Fibroblast of skin of left biceps (primary cell): Measurements from ENCODE around the gene IFNLR1.
"Not testable (repeated sequence)": the region's sequence is repeated elsewhere in the genome, so short reads cannot be mapped to it uniquely, and the experiment has no call there.

Experiments used
- DNase-seq, 2 experiments: peaks; one replicate each; pipeline ENCODE4 v3.0.0-alpha.2; 2013; ENCODE audit warnings: low read depth in 2 of 2

The IFNLR1 gene

GRCh38 chr1:24186993-24187790, at the start of gene IFNLR1:
Gene IFNLR1, minus strand, starts transcription at chr1:24187289. Its CDS starts 41 bp downstream, at chr1:24187248.
- no peak for DNase-seq

- DNase-seq, result no peak
Measured at GRCh38 chr1:24235921-24236788, 49.1 kb upstream of the IFNLR1 start.

DNA sequence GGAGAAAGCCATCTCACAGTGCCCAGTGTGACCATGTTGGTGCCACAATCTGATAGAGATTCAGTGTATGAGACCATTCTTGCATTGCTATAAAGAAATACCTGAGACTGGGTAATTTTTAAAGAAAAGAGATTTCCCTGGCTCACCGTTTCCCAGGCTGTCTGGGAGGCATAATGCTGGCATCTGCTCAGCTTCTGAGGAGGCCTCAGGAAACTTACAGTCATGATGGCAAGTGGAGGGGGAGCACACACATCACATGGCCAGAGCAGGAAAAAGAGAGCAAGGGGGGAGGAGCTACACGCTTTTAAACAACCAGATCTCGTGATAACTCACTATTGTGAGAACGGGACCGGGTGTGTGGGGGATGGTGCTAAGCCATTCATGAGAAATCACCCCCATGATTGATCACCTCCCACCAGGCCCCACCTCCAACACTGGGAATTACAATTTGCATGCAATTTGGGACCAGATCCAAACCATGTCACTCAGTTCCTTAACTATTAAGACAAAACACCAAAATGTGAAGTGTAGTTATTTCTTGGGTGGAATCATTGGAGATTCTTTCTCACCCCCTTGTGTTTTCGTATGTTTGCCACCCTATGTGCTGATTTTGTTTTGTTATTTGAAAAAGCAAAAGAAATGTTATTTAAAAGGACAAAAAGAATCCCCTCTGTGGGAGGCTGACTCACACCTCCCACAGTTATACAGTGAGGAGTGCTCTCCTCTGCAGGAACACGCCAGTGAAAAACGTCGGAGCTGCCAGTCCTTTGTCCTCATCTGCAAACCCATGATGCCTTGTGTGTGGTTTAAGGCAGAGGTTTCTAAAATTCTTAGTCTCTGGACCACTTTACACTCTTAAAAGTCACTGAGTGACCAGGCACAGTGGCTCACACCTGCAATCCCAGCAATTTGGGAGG, 46.9 kb upstream of the IFNLR1 start:
- no peak for DNase-seq

DNA sequence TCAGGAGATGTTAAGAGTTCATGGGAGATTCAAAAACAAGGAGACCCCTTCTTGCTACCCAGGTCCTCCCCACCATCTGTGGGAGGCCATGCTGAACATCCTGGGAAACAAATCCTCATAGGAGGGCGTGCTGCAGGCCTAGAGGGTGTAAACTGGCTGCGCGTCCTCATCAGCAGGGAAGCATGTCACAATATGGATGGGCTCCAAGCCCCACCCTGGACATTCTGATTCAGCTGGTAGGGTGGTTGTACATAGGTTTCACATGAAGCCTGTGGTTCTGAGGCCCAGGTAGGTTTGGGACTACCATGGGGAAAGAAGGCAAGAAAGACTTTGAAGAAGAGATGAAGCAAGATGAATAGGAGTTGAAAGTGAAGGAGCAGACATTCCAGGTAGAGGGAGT, 44.6 kb upstream of the IFNLR1 start:
- DNase-seq, result no peak

DNA sequence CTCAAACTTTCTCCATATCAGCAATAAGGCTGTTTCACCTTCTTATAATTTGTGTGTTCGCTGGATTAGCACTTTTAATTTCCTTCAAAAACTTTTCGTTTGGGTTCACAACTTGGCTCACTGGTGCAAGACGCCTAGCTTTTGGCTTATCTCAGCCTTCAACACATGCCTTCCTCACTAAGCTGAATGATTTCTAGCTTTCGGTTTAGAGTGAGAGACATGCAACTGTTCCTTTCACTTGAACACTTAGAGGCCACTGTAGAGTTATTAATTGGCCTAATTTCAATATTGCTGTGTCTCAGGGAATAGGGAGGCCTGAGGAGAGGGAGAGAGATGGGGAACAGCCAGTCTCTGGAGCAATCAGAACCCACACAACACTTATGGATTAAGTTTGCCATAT, 41.2 kb upstream of the IFNLR1 start:
- no peak for DNase-seq

DNA sequence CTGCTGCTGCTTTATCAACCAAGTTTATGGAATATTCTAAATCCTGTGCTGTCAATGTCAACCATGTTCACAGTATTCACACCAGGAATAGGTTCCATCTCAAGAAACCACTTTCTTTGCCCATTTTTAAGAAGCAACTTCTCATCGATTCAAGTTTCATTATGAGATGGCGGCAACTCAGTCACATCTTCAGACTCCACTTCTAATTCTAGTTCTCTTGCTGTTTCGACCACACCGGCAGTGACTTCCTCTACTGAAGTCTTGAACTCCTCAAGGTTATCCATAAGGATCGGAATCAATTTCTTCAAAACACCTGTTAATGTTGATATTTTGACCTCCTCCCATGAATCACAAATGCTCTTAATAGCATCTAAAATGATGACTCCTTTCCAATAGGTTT, 39.7 kb upstream of the IFNLR1 start:
- DNase-seq, result no peak

DNA sequence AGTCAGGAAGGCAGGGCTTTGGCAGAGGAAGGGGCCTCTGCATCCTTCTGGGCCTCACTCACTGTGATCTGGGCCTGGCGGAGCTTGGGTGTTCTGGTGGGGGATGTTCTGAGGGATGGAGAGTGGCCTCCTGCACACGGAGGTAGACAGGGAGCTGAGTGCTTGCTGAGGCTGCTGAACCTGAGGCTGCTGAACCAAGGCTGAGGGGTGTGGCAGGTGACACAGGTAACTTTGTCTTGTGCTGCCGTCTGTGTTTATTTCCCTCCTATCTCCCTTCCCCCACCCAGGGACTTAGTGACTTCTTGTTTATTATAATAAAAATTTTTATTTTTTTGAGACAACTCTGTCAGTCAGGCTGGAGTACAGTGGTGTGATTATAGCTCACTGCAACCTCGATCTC, 37.7 kb upstream of the IFNLR1 start:
- DNase-seq, result no peak

- no peak for DNase-seq
Measured at GRCh38 chr1:24224086-24224485, 37.0 kb upstream of the IFNLR1 start.

GRCh38 chr1:24222793-24223192, 35.7 kb upstream of the IFNLR1 start:
- no peak for DNase-seq

GRCh38 chr1:24222008-24222605, 35.0 kb upstream of the IFNLR1 start:
- no peak for DNase-seq

GRCh38 chr1:24221246-24221645, 34.2 kb upstream of the IFNLR1 start:
- no peak for DNase-seq

DNA sequence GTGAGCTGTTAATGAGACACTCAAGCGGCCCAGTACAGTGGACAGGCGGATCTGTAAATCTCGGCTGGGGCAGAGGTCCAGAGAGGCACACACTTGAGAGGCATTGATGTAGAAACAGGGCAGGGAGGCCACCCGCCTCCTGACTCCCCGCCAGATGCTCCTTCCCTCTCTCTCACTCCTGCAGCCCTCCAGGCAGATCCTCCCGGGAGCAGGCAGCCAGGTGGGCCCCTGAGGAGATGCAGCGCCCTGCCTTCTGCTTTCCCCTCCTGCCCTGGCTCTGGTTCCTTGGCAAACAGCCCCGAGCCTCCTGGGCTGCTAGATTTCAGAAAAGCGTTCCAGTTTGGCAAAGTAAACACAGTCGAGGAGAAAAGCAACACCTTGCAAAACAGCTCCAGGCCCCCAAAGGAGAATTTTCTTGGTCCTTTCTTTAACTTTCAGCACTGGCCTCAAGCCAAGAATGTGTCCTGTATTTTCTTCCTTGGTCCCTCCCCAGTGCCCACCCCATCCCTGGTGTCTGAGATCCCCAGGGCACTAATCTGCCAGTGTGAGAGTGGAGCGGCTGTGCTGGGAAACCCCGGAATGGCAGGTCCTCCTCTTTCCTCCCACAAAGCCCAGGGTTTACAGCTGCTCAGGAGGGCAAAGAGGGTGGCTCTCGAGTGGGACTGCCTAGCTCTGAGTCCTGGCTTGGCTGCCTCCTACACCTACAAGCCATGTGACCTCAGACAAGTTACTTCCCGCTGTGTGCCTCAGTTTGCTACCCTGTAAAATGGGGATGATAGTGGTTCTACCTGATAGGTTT, 29.4 kb upstream of the IFNLR1 start:
- no peak for DNase-seq

DNA sequence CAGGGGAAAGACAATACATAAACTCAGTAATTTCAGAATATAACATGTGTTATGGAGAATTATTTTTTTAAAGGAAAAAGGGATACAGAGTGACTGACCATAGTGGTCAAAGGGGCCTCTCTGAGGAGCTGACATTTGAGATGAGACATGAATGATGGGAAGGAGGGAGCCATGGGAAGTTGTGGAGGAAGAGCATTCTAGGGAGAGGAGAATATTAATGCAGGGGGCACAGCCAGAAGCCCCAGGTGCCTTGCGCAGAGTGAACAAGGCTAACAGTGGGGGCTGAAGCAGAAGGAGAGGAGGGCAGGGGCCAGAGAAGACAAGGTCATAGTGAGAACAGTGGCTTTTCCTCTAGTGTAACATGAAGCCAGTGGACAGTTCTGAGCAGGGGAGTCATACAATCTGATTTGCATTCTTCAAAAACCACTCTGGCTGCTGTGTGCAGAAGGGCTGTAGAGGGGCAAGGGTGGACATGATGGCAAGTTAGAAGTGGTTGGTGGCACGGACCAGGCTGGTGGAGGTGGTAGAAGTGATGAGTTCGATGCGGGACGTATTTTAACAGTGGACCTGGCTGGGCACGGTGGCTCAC, 28.2 kb upstream of the IFNLR1 start:
- DNase-seq, result no peak

GRCh38 chr1:24212376-24212775, 25.3 kb upstream of the IFNLR1 start:
- DNase-seq, result no peak

DNA sequence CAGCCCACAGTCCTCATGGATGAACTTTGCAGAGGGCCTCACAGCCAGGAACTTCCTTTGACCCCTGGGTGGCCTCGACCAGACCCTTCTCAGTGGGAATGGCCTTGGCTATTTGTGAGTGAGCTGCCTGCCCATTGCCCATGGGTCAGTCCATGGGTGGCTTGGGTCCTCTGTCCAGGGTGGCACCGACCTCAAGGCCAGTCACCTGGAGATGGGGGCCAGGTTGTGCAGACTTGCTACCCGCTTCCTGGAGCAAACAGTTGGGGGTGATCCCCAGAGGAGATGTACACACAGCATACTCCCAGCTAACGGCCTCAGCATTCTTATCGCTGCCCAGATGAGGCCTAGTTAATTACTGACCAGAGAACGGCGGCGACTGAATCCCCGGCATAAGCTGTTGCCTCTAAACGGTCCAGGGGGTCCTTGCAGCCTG, 23.1 kb upstream of the IFNLR1 start:
- no peak for DNase-seq

DNA sequence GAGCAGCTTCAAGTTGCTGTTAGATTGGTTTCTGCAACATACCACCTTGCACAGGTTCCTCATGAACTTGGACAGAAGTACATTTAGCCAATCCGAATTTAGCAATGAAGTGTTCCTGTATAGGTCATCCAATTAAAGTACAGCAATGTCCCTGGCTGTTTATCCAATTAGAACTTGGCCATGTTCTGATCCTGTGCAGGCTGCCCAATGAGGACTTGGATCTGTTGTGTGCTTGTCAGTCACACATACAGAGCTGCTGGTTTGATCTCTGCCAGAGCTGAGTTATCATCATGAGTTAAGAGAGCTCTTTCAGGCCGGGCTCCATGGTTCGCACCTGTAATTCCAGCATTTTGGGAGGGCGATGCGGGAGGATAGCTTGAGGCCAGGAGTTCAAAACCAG, 22.0 kb upstream of the IFNLR1 start:
- no peak for DNase-seq

DNA sequence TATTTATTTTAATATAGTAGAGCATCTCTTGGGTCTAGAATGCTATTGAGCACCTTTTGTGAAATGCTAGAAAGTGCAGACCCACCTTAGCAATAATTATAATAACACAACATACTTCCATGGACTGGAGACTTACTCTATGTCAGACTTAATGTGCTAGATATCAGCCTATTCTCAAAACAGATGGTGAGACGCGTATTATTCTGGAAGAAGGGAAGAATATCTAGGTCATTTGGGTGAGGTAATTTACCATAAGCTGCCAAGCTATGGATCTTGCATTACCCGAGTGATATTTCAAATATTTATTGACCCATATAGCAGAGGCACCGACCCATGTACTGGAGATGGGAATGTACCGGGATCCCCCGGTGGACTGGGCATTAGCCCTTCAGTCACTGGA, 20.6 kb upstream of the IFNLR1 start:
- no peak for DNase-seq

DNA sequence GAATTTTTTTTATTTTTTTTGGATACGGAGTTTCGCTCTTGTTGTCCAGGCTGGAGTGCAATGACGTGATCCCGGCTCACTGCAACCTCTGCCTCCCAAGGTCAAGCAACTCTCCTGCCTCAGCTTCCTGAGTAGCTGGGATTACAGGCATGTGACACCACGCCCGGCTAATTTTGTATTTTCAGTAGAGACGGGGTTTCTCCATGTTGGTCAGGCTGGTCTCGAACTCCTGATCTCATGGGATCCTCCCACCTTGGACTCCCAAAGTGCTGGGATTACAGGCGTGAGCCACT, 20.3 kb upstream of the IFNLR1 start:
- not testable (repeated sequence) for DNase-seq

- no peak for DNase-seq
Measured at GRCh38 chr1:24206516-24207394, 19.7 kb upstream of the IFNLR1 start.

GRCh38 chr1:24206083-24206464, 19.0 kb upstream of the IFNLR1 start:
- DNase-seq, result no peak
